ENCODE measurements around the gene TMEM38B. TPM values are rescaled to one million over a fixed set of nuclear protein-coding genes. Genes with fewer than 3 reads are reported as not detected.

The TMEM38B gene
- total RNA-seq, 4 donors from 2014 or later: 38.4 to 80.9 (median 60.2) TPM

- no peaks in the 10 kb centered on the region for H3K4me1 ChIP-seq
- WGBS, 2 donors: 97 to 100% methylated on average over 2 of the region's 2 CpGs
- no peak for DNase-seq
- H3K27ac ChIP-seq: no peak overlapping the region
- no peaks in the 10 kb centered on the region for H3K36me3 ChIP-seq
- intact Hi-C loops (cut with DNase I): no loop called here
- H3K27me3 ChIP-seq: no peaks in the 10 kb centered on the region
- TF ChIP-seq CTCF (IDR thresholded peaks at IDR 0.05) (no peak), POLR2A (IDR thresholded peaks at IDR 0.05) (no peak)
- no peaks in the 10 kb centered on the region for H3K9me3 ChIP-seq
- H3K4me3 ChIP-seq (replicated peaks in 1 of 3): no peak overlapping the region
Observed at GRCh38 chr9:105681313-105681712, 13.0 kb upstream of the TMEM38B start.

GRCh38 chr9:105681724-105682123 is 12.6 kb upstream of the TMEM38B start:
- H3K4me3 ChIP-seq (replicated peaks in 1 of 3): no peak overlapping the region
- H3K36me3 ChIP-seq: no peaks in the 10 kb centered on the region
- no peaks in the 10 kb centered on the region for H3K27me3 ChIP-seq
- no peak for TF ChIP-seq POLR2A (IDR thresholded peaks at IDR 0.05)
- no peak for TF ChIP-seq CTCF (IDR thresholded peaks at IDR 0.05)
- intact Hi-C loops (cut with DNase I): no loop called here
- no peaks in the 10 kb centered on the region for H3K9me3 ChIP-seq
- WGBS, 2 donors: 93 to 95% methylated on average over 1 of the region's 1 CpG
- no peak overlapping the region for H3K27ac ChIP-seq
- H3K4me1 ChIP-seq: no peaks in the 10 kb centered on the region
- no peak for DNase-seq

GRCh38 chr9:105683688-105684275 is 10.6 kb upstream of the TMEM38B start:
- no peaks in the 10 kb centered on the region for H3K9me3 ChIP-seq
- DNase-seq: no peak
- H3K27ac ChIP-seq: no peak overlapping the region
- H3K4me3 ChIP-seq (replicated peaks in 1 of 3): no peak overlapping the region
- no peaks in the 10 kb centered on the region for H3K4me1 ChIP-seq
- 87 to 89% methylated on average over 1 of the region's 1 CpG for WGBS, 2 donors
- intact Hi-C loops (cut with DNase I): no loop called here
- TF ChIP-seq CTCF (IDR thresholded peaks at IDR 0.05): no peak
- no peak for TF ChIP-seq POLR2A (IDR thresholded peaks at IDR 0.05)
- H3K27me3 ChIP-seq: no peaks in the 10 kb centered on the region
- no peaks in the 10 kb centered on the region for H3K36me3 ChIP-seq

GRCh38 chr9:105686936-105687335 is 7.4 kb upstream of the TMEM38B start:
- no peaks in the 10 kb centered on the region for H3K36me3 ChIP-seq
- no peak for DNase-seq
- no peaks in the 10 kb centered on the region for H3K27me3 ChIP-seq
- intact Hi-C loops (cut with DNase I): no loop called here
- 90 to 94% methylated on average over 4 of the region's 4 CpGs for WGBS, 2 donors
- TF ChIP-seq CTCF (IDR thresholded peaks at IDR 0.05) (no peak), POLR2A (IDR thresholded peaks at IDR 0.05) (no peak)
- H3K4me3 ChIP-seq (replicated peaks in 1 of 3): no peak overlapping the region
- no peaks in the 10 kb centered on the region for H3K4me1 ChIP-seq
- no peaks in the 10 kb centered on the region for H3K9me3 ChIP-seq
- no peak overlapping the region for H3K27ac ChIP-seq

GRCh38 chr9:105690742-105691141 is 3.6 kb upstream of the TMEM38B start:
- H3K27ac ChIP-seq: no peak overlapping the region
- intact Hi-C loops (cut with DNase I): no loop called here
- 57 to 60% methylated on average over 2 of the region's 2 CpGs for WGBS, 2 donors

More at GRCh38 chr9:105690742-105691141, 3.6 kb upstream of the TMEM38B start:
- H3K27me3 ChIP-seq: no peaks in the 10 kb centered on the region
- no peak for DNase-seq
- peaks cover 6 to 11% of the 10 kb centered on the region in 2 donors for H3K4me1 ChIP-seq
- no peaks in the 10 kb centered on the region for H3K36me3 ChIP-seq
- no peak overlapping the region for H3K4me3 ChIP-seq (replicated peaks in 1 of 3)
- TF ChIP-seq CTCF (IDR thresholded peaks at IDR 0.05) (peak in 2 of 6 experiments; percentile 14 to 41), POLR2A (IDR thresholded peaks at IDR 0.05) (no peak)
- no peaks in the 10 kb centered on the region for H3K9me3 ChIP-seq

Data from thyroid gland (tissue), 4 donors.